Measurements from ENCODE around the gene ERICH2. TPM values are rescaled to one million over a fixed set of nuclear protein-coding genes. Genes with fewer than 3 reads are reported as not detected.
A peak's percentile ranks its signal among the peaks of the same experiment; 100 is the strongest.

Gene ERICH2
- polyA plus RNA-seq, 3 donors, result not detected

DNA sequence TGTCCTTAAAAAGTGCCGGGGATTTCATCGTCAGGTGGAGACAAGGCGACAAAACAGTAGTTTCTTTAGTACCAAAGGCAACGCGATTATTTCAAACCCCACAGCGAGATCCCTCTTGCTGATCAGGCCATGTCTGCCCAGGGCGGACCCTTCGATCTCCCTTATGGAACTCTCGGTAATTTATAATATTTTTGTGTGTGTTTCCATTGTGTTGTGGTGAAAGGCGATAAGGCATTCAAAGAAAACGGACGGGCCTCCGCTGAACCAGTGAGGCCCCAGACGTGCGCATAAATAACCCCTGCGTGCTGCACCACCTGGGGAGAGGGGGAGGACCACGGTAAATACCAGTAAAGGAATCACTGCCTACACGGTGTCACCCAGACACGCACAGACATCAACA lies 45.1 kb downstream of the ERICH2 start:
- Mint-ChIP-seq H3K4me1 (peaks cover 44% of the 10 kb centered on the region), H3K9me3 (peaks cover 0 to 34% (median 20%) of the 10 kb centered on the region in 7 donors), H3K27me3 (ENCODE audit: low read depth in 3 of 3) (peaks cover 77 to 91% (median 84%) of the 10 kb centered on the region in 3 donors), H3K4me3 (peak overlapping the region in 1 of 2 donors; percentile 86), H3K36me3 (peaks cover 3 to 11% of the 10 kb centered on the region in 2 donors), H3K27ac (no peak overlapping the region)
- Histone ChIP-seq H2AFZ (ENCODE audit: insufficient read depth, low read depth, low read length, poor library complexity, severe bottlenecking) (peak overlapping the region; percentile 71), H3K9me3 (replicated peaks in 1 of 2; ENCODE audit: control insufficient read depth in 1 of 2, insufficient read depth in 1 of 2, low read length in 2 of 2) (peaks cover 0 to 46% of the 10 kb centered on the region in 2 donors), H3K27ac (ENCODE audit: low read depth in 1 of 2, low read length in 2 of 2) (no peak overlapping the region), H3K4me2 (replicated peaks; ENCODE audit: extremely low read depth, low read length, poor library complexity, severe bottlenecking) (peak overlapping the region; percentile 78), H3K27me3 (ENCODE audit: control insufficient read depth in 2 of 2, insufficient read depth in 2 of 2, low read length in 2 of 2) (peaks cover 68 to 82% of the 10 kb centered on the region in 2 donors), H3K4me1 (ENCODE audit: control insufficient read depth in 1 of 2, insufficient read depth in 2 of 2, low read length in 2 of 2) (peaks cover 34 to 39% of the 10 kb centered on the region in 2 donors), H4K20me1 (ENCODE audit: insufficient read depth, low read length) (no peaks in the 10 kb centered on the region), H3K36me3 (replicated peaks in 1 of 2; ENCODE audit: control insufficient read depth in 1 of 2, insufficient read depth in 2 of 2, low read length in 2 of 2) (no peaks in the 10 kb centered on the region), H3K79me2 (ENCODE audit: insufficient read depth, low read length) (no peaks in the 10 kb centered on the region), H3K4me3 (replicated peaks in 1 of 3; ENCODE audit: low read depth in 2 of 3, low read length in 3 of 3) (peak overlapping the region in 1 of 3 experiments; percentile 71), H3K9ac (ENCODE audit: insufficient read depth, low read length, poor library complexity, severe bottlenecking) (no peak overlapping the region)
- WGBS (ENCODE audit: insufficient coverage), result 35% methylated on average over 3 of the region's 19 CpGs
- DNase-seq, result no peak
- intact Hi-C loops (cut with micrococcal nuclease), result loop anchor here (2.0 to 10.0 kb wide), 2 partner anchors 411 to 455 kb away; no protein-coding TSS in a partner anchor
- TF ChIP-seq, protein P1, sequence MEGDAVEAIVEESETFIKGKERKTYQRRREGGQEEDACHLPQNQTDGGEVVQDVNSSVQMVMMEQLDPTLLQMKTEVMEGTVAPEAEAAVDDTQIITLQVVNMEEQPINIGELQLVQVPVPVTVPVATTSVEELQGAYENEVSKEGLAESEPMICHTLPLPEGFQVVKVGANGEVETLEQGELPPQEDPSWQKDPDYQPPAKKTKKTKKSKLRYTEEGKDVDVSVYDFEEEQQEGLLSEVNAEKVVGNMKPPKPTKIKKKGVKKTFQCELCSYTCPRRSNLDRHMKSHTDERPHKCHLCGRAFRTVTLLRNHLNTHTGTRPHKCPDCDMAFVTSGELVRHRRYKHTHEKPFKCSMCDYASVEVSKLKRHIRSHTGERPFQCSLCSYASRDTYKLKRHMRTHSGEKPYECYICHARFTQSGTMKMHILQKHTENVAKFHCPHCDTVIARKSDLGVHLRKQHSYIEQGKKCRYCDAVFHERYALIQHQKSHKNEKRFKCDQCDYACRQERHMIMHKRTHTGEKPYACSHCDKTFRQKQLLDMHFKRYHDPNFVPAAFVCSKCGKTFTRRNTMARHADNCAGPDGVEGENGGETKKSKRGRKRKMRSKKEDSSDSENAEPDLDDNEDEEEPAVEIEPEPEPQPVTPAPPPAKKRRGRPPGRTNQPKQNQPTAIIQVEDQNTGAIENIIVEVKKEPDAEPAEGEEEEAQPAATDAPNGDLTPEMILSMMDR (IDR thresholded peaks at IDR 0.05), result no peak

DNA sequence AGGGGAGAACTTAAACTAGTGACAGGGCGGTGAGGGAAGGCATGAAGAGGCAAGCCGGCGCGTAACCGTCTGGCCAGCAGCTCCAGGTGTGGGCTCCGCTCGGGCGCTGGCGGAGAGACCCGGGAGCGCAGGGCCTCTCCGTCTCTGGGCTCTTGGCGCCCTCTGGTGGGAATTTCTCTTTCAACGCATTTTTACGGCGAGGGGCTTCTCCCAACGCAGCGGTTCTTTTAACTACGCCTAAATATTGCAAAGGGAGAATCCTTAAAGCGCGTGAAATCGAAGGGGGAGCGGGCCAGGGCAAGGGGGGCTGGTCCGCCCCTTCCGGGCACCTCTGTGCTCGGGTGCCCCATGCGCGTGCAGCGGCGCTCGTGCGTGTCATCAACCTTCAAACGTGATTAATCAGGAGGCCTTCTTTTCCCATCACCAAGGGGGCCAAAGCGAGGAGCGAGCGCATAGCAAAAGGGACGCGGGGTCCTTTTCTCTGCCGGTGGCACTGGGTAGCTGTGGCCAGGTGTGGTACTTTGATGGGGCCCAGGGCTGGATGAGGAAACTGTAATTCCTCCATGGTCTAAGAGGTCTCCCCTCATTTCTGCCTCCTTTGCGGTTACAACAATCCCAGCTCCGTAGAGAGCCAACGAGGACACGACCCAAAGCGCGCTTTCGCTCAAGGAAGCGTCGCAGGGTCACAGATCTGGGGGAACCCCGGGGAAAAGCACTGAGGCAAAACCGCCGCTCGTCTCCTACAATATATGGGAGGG lies 45.7 kb downstream of the ERICH2 start:
- Mint-ChIP-seq H3K4me1 (peaks cover 50% of the 10 kb centered on the region), H3K27me3 (ENCODE audit: low read depth in 3 of 3) (peaks cover 80 to 93% (median 87%) of the 10 kb centered on the region in 3 donors), H3K9me3 (peaks cover 0 to 35% (median 24%) of the 10 kb centered on the region in 7 donors), H3K36me3 (peaks cover 3 to 13% of the 10 kb centered on the region in 2 donors), H3K4me3 (peak overlapping the region; percentile 75 to 86), H3K27ac (peak overlapping the region in 1 of 7 donors; percentile 33)
- Histone ChIP-seq H4K20me1 (ENCODE audit: insufficient read depth, low read length) (no peaks in the 10 kb centered on the region), H3K27me3 (ENCODE audit: control insufficient read depth in 2 of 2, insufficient read depth in 2 of 2, low read length in 2 of 2) (peaks cover 74 to 88% of the 10 kb centered on the region in 2 donors), H3K4me1 (ENCODE audit: control insufficient read depth in 1 of 2, insufficient read depth in 2 of 2, low read length in 2 of 2) (peaks cover 40 to 45% of the 10 kb centered on the region in 2 donors), H3K79me2 (ENCODE audit: insufficient read depth, low read length) (no peaks in the 10 kb centered on the region), H3K9me3 (replicated peaks in 1 of 2; ENCODE audit: control insufficient read depth in 1 of 2, insufficient read depth in 1 of 2, low read length in 2 of 2) (peaks cover 0 to 51% of the 10 kb centered on the region in 2 donors), H3K9ac (ENCODE audit: insufficient read depth, low read length, poor library complexity, severe bottlenecking) (peak overlapping the region; percentile 37), H3K4me2 (replicated peaks; ENCODE audit: extremely low read depth, low read length, poor library complexity, severe bottlenecking) (peak overlapping the region; percentile 78), H3K36me3 (replicated peaks in 1 of 2; ENCODE audit: control insufficient read depth in 1 of 2, insufficient read depth in 2 of 2, low read length in 2 of 2) (no peaks in the 10 kb centered on the region), H3K27ac (ENCODE audit: low read depth in 1 of 2, low read length in 2 of 2) (no peak overlapping the region), H2AFZ (ENCODE audit: insufficient read depth, low read depth, low read length, poor library complexity, severe bottlenecking) (peak overlapping the region; percentile 71), H3K4me3 (replicated peaks in 1 of 3; ENCODE audit: low read depth in 2 of 3, low read length in 3 of 3) (peak overlapping the region; percentile 29 to 71 (median 30))
- WGBS (ENCODE audit: insufficient coverage), result under 1% methylated on average over 39 of the region's 52 CpGs
- TF ChIP-seq, protein P1 (IDR thresholded peaks at IDR 0.05), result peak; percentile 71
- intact Hi-C loops (cut with micrococcal nuclease), result loop anchor here (2.0 to 10.0 kb wide), 2 partner anchors 411 to 455 kb away; no protein-coding TSS in a partner anchor
- DNase-seq, result peak; percentile 37 to 54 (median 42)

Data from CD14-positive monocyte (primary cell).